ENCODE measurements around the gene SERBP1.

SERBP1 gene

DNA sequence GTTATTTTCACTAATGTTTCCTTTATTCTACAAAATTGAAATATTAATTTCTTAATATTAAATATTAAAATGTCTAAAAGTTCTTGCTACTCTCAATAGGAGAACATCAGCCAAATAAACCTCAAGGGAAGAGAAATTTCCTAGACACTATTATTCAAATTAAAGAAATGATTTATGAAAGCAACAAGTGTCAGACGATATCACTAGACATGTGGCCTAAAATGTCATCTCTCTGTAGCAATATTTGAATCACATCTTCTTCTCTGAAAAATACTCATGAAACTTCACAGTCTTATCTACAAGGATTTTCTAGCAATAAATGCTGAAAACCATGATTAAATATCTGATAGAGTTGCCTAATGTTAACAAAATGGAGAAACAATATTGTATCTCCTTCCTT is 2.5 kb upstream of the SERBP1 start:
- no peak overlapping the region for H3K4me3 ChIP-seq (ENCODE audit: low read depth, low read length)
- TF ChIP-seq, protein P1, sequence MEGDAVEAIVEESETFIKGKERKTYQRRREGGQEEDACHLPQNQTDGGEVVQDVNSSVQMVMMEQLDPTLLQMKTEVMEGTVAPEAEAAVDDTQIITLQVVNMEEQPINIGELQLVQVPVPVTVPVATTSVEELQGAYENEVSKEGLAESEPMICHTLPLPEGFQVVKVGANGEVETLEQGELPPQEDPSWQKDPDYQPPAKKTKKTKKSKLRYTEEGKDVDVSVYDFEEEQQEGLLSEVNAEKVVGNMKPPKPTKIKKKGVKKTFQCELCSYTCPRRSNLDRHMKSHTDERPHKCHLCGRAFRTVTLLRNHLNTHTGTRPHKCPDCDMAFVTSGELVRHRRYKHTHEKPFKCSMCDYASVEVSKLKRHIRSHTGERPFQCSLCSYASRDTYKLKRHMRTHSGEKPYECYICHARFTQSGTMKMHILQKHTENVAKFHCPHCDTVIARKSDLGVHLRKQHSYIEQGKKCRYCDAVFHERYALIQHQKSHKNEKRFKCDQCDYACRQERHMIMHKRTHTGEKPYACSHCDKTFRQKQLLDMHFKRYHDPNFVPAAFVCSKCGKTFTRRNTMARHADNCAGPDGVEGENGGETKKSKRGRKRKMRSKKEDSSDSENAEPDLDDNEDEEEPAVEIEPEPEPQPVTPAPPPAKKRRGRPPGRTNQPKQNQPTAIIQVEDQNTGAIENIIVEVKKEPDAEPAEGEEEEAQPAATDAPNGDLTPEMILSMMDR (IDR thresholded peaks at IDR 0.05; ENCODE audit: borderline replicate concordance, insufficient read depth, low read depth, low read length), result no peak

DNA sequence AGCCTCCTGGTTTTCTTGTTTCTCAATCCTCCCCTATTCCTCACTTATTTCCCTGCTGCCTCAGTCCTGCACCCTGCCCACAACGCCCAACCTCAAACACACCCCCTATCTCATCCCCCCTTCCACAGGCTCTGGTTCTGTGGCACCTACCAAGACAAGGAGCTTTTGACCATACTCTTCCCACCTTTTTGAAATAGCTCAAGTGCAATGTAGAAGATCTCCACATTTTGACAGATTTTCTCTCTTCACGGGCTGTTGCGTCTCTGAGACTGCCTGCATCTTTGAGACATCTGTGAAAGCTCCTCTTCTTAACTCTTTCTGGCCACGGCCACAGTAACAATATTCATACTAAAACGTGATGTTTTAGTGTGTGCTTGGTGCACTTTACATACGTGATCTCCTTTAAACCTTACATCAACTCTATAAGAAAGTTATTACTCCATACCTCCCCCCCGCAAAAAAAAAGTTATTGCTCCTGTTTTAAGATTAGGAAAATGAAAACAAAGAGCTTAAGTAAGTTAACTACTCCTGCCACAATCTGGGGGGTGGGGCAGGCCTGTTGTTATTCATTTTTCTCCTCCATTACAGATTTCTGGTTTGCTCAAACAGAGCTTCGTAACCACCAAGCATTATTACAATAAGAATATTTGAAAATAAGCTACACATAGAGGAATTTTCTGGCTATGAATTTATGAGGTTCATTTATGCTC is 1.8 kb upstream of the SERBP1 start:
- TF ChIP-seq, protein P1 (IDR thresholded peaks at IDR 0.05; ENCODE audit: borderline replicate concordance, insufficient read depth, low read depth, low read length), result no peak
- H3K4me3 ChIP-seq (ENCODE audit: low read depth, low read length), result no peak overlapping the region

DNA sequence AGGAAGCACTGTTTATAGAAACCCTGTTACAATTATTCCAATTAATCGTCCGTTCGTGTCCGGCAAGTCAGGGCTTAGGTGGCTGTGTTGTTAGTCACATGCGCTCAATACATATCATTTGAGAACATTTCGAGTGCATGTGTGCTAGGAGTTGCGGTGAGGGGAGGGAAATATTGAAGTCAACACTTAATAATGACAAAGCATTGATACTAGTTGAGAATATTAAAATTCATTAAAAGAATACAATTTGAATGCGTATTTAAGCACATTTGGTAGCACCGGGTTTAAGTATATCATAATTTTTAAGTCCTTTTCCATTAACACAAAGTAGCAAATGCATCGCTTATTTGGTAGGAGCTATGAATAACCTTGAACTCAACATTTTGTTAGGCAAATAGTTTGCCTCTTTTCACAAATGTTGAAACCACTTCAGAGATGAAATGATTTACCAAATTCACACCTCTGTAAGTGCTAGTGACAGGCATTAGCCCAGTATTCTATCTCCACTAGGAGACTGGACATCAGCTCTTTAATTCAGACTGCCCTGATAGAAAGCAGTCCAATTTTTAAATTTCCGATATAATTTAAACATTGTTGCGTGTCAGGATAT is 1.1 kb upstream of the SERBP1 start:
- TF ChIP-seq, protein P1 (IDR thresholded peaks at IDR 0.05; ENCODE audit: borderline replicate concordance, insufficient read depth, low read depth, low read length), result no peak
- peak overlapping the region; percentile 72 for H3K4me3 ChIP-seq (ENCODE audit: low read depth, low read length)

DNA sequence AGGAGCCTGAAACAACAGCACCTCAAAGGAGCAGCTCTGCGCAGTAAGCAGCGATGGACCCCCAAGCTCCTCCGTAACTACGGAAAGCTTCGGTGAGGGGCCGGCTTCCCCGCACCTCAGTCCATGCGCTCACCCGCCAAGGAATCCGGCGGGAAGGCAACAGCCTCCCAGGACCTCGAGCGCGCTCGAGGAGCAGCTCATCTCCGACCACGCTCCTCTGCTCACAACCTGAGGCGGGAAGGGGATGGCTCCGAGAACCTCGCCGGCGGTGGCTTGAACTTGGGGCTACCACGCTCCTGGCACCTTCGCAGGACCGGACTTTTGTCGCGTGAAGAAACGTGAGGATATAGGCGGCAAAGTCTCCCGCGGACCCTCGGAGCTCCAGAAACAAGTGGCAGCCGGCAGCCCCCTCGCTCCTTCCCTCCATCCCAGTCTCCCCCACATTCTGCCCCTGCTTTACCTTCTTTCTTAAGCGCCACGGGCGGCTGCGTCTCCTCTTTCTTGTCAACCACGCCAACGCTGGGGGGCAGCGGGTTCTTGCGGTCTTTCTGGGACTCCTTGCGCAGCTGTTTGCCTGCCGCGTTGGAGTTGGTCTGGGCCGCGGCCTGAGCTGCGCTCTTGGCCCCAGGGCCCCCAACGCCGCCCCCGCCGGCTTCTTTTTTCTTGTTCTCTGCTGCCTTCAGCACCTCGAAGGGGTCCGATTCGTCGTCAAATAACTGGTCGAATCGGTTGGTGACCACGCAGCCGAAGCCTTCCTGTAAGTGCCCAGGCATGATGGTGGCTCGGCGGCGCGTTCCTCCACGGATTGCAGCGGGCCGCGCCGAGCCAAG is 459 bp downstream of the SERBP1 start:
- H3K4me3 ChIP-seq (ENCODE audit: low read depth, low read length), result peak overlapping the region; percentile 72
- TF ChIP-seq, protein P1 (IDR thresholded peaks at IDR 0.05; ENCODE audit: borderline replicate concordance, insufficient read depth, low read depth, low read length), result no peak

DNA sequence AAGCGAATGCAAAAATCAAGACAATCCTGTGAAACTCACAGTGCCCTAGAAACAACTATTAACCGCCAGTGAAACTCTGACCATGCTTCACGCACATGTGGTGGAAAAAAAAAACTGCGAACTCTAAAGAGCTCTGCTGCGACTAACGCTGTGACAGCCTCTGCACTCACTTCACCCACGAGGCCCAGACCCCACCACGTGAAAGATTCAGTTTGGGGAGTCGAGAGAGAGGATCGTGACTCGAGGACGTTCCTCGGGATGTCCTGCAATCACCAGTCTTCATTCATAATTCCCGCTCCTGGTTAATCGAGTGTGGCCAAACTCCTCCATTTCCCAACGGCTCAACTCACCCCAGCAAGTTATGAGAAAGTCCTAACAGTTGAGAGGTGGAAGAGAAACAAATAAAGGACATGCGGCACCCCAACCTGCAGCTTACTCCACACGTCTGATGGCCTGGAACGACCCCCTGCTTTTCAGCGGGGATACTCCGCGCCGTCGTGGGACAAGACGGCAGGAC is 1.1 kb downstream of the SERBP1 start:
- TF ChIP-seq, protein P1 (IDR thresholded peaks at IDR 0.05; ENCODE audit: borderline replicate concordance, insufficient read depth, low read depth, low read length), result no peak
- peak overlapping the region; percentile 72 for H3K4me3 ChIP-seq (ENCODE audit: low read depth, low read length)

DNA sequence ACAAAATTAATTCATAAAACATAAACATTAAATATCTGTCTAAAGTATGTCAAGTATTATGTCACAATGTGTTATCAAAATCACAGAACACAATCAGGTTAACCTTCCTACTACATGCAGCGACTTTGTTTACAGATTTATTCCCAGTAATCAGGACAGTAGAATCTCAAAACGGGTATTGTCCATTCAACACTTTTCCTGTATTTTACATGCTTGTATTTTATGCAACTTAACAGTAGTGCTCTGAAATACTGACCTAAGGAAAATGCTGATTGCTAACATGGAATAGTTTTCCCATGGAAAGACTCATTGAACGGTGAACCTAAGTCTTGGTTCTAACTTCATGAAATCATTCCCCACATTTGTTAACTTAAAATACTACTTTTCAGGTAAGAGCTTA is 2.3 kb downstream of the SERBP1 start:
- peak overlapping the region; percentile 72 for H3K4me3 ChIP-seq (ENCODE audit: low read depth, low read length)
- TF ChIP-seq, protein P1 (IDR thresholded peaks at IDR 0.05; ENCODE audit: borderline replicate concordance, insufficient read depth, low read depth, low read length), result no peak

All from GM12875 (cell line).